Endodermal cell (in vitro differentiated cells): Measurements from ENCODE around the gene PCDHB1. TPM values are rescaled to one million over a fixed set of nuclear protein-coding genes. Genes with fewer than 3 reads are reported as not detected.
A peak's percentile ranks its signal among the peaks of the same experiment; 100 is the strongest.

Experiments used
- DNase-seq: peaks from one replicate; pipeline ENCODE4 v3.0.0-alpha.2; 2017
- H3K27ac ChIP-seq: 2 replicates; pipeline ENCODE4 v1.5.1; 2013; ENCODE audit warnings: mild to moderate bottlenecking, low read depth, low read length, moderate library complexity
- H3K27me3 ChIP-seq: 2 replicates; pipeline ENCODE4 v1.6.1; 2013; ENCODE audit warnings: mild to moderate bottlenecking, low read length, moderate library complexity; ENCODE audit not compliant: insufficient read depth, control insufficient read depth, poor library complexity, severe bottlenecking
- H3K36me3 ChIP-seq: 2 replicates; pipeline ENCODE4 v1.7.0; 2013; ENCODE audit warnings: mild to moderate bottlenecking, low read length, moderate library complexity; ENCODE audit not compliant: control insufficient read depth, insufficient read depth
- H3K4me1 ChIP-seq: one replicate; pipeline ENCODE4 v1.7.0; 2013; ENCODE audit warnings: low read length; ENCODE audit not compliant: control insufficient read depth, insufficient read depth
- H3K4me3 ChIP-seq: 2 replicates; pipeline ENCODE4 v1.5.1; 2013; ENCODE audit warnings: mild to moderate bottlenecking, low read length, moderate library complexity
- H3K9ac ChIP-seq: 2 replicates; pipeline ENCODE4 v1.6.1; 2013; ENCODE audit warnings: mild to moderate bottlenecking, low read length, moderate library complexity; ENCODE audit not compliant: poor library complexity, severe bottlenecking; ENCODE audit errors: extremely low read depth
- H3K9me3 ChIP-seq: 2 replicates; pipeline ENCODE4 v1.6.1; 2013; ENCODE audit warnings: mild to moderate bottlenecking, low read length, moderate library complexity; ENCODE audit not compliant: control insufficient read depth
- H3K27ac Mint-ChIP-seq: 2 replicates; pipeline ENCODE4 v1.8.0; 2020; ENCODE audit warnings: mixed read lengths
- H3K27me3 Mint-ChIP-seq: 2 replicates; pipeline ENCODE4 v1.8.0; 2021; ENCODE audit warnings: mild to moderate bottlenecking, mixed read lengths; ENCODE audit not compliant: insufficient read depth
- H3K36me3 Mint-ChIP-seq: 2 replicates; pipeline ENCODE4 v1.8.0; 2020; ENCODE audit warnings: low read depth, mixed read lengths
- H3K4me1 Mint-ChIP-seq: 2 replicates; pipeline ENCODE4 v1.8.0; 2020; ENCODE audit warnings: mixed read lengths
- H3K4me3 Mint-ChIP-seq: 2 replicates; pipeline ENCODE4 v1.8.0; 2020; ENCODE audit warnings: mild to moderate bottlenecking, moderate library complexity, mixed read lengths
- H3K9me3 Mint-ChIP-seq: 2 replicates; pipeline ENCODE4 v1.8.0; 2020; ENCODE audit warnings: mild to moderate bottlenecking, mixed read lengths
- WGBS, 2 experiments: methylation state at CpG; one replicate each; pipeline versions ENCODE4 v1.1.5 to v1.1.7; 2013; ENCODE audit warnings: missing lambda C conversion rate in 2 of 2, mixed read lengths in 1 of 2; ENCODE audit not compliant: insufficient coverage in 1 of 2, insufficient read length in 1 of 2; 5-methylcytosine and 5-hydroxymethylcytosine counted together
- total RNA-seq, 2 donors: library from RNA; stranded (reverse); fragmentation: NEBNext Ultra II Directional in 1 of 2; extraction: Animal tissue kit (Norgen Biotek cat#: 25700) in 1 of 2; gene quantifications; 2 replicates in 1 of 2; 3 replicates in 1 of 2; pipeline ENCODE4 v1.2.1, GENCODE V29; 2021
- TF ChIP-seq, protein P1 (sequence below): fragments of 200-600 bp; sonication (generic); conservative IDR thresholded peaks from 2 replicates; pipeline ENCODE4 v1.5.0; 2021; ENCODE audit warnings: antibody characterized with exemption, mild to moderate bottlenecking

Gene PCDHB1
- total RNA-seq, 2 donors from 2014 or later, result 0.04 TPM; not detected in 1

DNA sequence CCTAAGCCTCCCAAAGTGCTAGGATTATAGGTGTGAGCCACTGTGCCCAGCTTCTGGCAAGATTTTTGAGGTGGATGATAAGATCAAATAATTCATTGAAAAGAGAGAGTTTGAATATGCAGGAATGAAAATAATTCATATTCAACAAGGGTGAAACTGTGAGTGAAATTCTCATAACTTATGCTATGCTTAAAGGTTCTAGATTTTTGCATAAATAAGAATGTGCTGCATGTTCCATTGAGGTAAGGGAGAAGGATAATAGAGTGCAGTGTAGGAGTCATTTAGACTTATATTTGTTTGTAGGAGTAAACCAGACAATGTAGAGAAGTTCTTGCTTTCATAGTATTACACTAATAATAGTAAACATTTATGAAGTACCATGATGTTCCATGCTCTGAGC is 31.1 kb downstream of the PCDHB1 start:
- Histone ChIP-seq H3K9me3 (no peaks in the 10 kb centered on the region), H3K27me3 (no peaks in the 10 kb centered on the region), H3K4me3 (no peak overlapping the region), H3K36me3 (no peaks in the 10 kb centered on the region), H3K9ac (no peak overlapping the region), H3K4me1 (no peaks in the 10 kb centered on the region), H3K27ac (no peak overlapping the region)
- H3K36me3 Mint-ChIP-seq, result no peaks in the 10 kb centered on the region
- TF ChIP-seq, protein P1, sequence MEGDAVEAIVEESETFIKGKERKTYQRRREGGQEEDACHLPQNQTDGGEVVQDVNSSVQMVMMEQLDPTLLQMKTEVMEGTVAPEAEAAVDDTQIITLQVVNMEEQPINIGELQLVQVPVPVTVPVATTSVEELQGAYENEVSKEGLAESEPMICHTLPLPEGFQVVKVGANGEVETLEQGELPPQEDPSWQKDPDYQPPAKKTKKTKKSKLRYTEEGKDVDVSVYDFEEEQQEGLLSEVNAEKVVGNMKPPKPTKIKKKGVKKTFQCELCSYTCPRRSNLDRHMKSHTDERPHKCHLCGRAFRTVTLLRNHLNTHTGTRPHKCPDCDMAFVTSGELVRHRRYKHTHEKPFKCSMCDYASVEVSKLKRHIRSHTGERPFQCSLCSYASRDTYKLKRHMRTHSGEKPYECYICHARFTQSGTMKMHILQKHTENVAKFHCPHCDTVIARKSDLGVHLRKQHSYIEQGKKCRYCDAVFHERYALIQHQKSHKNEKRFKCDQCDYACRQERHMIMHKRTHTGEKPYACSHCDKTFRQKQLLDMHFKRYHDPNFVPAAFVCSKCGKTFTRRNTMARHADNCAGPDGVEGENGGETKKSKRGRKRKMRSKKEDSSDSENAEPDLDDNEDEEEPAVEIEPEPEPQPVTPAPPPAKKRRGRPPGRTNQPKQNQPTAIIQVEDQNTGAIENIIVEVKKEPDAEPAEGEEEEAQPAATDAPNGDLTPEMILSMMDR, result no peak
- H3K9me3 Mint-ChIP-seq, result peaks cover 9% of the 10 kb centered on the region
- no peak overlapping the region for H3K4me3 Mint-ChIP-seq
- H3K27ac Mint-ChIP-seq, result no peak overlapping the region
- peaks cover 28% of the 10 kb centered on the region for H3K27me3 Mint-ChIP-seq
- no peaks in the 10 kb centered on the region for H3K4me1 Mint-ChIP-seq
- no peak for DNase-seq

DNA sequence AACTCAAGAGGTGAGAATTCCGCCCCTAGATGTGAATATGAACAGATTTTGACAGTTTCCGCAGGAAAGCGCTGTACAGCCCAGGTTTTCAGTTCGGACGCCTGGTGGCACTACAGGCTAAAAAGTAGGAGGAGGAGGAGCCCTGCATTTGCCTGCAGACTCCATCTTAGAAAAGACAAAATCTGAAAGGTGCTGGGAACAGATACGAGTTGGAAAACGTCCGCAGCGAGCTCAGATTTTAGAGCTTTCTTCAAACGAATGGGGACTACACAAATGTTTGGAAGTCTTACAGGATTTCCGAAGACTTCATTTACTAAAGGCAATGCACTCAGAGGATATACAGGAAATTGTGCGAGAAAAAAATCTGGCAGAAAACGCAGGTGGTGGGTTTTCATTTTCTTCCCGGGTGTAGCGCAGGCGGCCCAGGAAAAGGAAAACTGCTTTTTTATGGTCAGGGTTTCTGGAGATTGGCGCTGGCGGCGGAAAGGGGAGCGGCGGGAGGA is 33.4 kb downstream of the PCDHB1 start:
- Mint-ChIP-seq H3K27me3 (peaks cover 24% of the 10 kb centered on the region), H3K4me3 (peak overlapping the region; percentile 75), H3K36me3 (no peaks in the 10 kb centered on the region), H3K9me3 (peaks cover 4% of the 10 kb centered on the region), H3K27ac (peak overlapping the region; percentile 94), H3K4me1 (no peaks in the 10 kb centered on the region)
- Histone ChIP-seq H3K4me1 (no peaks in the 10 kb centered on the region), H3K4me3 (peak overlapping the region; percentile 34), H3K9ac (no peak overlapping the region), H3K27me3 (peaks cover 3% of the 10 kb centered on the region), H3K9me3 (no peaks in the 10 kb centered on the region), H3K36me3 (no peaks in the 10 kb centered on the region), H3K27ac (no peak overlapping the region)
- DNase-seq, result peak; percentile 84
- TF ChIP-seq, protein P1, result peak; percentile 84
- WGBS, 2 experiments, result 80 to 89% methylated on average over 21 of the region's 21 CpGs

DNA sequence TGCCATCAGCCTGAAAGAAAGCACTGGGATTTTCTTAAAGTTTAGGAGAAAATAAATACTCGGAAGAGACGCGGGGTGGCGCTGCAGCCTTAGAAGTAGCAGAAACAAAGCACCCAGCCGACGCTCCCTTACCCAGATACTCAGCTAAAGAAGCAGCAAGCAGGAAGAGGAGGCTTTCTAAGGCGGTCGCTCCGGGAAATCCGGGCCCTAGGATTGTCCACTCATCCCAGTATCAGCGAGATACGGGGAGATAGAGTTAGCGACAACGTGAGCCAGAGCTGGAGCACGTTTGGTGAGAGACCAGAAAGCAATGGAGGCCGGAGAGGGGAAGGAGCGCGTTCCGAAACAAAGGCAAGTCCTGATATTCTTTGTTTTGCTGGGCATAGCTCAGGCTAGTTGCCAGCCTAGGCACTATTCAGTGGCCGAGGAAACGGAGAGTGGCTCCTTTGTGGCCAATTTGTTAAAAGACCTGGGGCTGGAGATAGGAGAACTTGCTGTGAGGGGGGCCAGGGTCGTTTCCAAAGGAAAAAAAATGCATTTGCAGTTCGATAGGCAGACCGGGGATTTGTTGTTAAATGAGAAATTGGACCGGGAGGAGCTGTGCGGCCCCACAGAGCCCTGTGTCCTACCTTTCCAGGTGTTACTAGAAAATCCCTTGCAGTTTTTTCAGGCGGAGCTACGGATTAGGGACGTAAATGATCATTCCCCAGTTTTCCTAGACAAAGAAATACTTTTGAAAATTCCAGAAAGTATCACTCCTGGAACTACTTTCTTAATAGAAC is 43.5 kb downstream of the PCDHB1 start, which contains the start of gene PCDHB2:
TSS of gene PCDHB2 (plus strand) at position 135 of the 782 bp plus-strand sequence. CDS start at position 311, 176 bp downstream.
- Mint-ChIP-seq H3K36me3 (peaks cover 19% of the 10 kb centered on the region), H3K4me1 (peaks cover 4% of the 10 kb centered on the region), H3K9me3 (peaks cover 18% of the 10 kb centered on the region), H3K4me3 (peak within 1 kb of the TSS; percentile 83), H3K27me3 (peaks cover 2% of the 10 kb centered on the region), H3K27ac (peak within 1 kb of the TSS; percentile 96)
- peaks cover 11% of the 10 kb centered on the region for H3K36me3 ChIP-seq
- H3K4me1 ChIP-seq, result no peaks in the 10 kb centered on the region
- H3K9me3 ChIP-seq, result peaks cover 37% of the 10 kb centered on the region
- no peaks in the 10 kb centered on the region for H3K27me3 ChIP-seq
- H3K9ac ChIP-seq, result peak within 1 kb of the TSS; percentile 87
- peak within 1 kb of the TSS; percentile 94 for H3K4me3 ChIP-seq
- DNase-seq, result peak; percentile 91
- WGBS, 2 experiments, result 11 to 35% methylated on average over 16 to 29 of the region's 29 CpGs
- H3K27ac ChIP-seq, result peak within 1 kb of the TSS; percentile 87
- TF ChIP-seq, protein P1, result peak; percentile 90
